GM12872 (cell line): ENCODE measurements around the gene STARD9.

Experiments used
- TF ChIP-seq, protein P1 (sequence below): IDR thresholded peaks from 3 replicates; pipeline ENCODE4 v1.5.1; 2011; ENCODE audit warnings: low read depth, mild to moderate bottlenecking, low read length, moderate library complexity; ENCODE audit not compliant: insufficient read depth

The STARD9 gene

DNA sequence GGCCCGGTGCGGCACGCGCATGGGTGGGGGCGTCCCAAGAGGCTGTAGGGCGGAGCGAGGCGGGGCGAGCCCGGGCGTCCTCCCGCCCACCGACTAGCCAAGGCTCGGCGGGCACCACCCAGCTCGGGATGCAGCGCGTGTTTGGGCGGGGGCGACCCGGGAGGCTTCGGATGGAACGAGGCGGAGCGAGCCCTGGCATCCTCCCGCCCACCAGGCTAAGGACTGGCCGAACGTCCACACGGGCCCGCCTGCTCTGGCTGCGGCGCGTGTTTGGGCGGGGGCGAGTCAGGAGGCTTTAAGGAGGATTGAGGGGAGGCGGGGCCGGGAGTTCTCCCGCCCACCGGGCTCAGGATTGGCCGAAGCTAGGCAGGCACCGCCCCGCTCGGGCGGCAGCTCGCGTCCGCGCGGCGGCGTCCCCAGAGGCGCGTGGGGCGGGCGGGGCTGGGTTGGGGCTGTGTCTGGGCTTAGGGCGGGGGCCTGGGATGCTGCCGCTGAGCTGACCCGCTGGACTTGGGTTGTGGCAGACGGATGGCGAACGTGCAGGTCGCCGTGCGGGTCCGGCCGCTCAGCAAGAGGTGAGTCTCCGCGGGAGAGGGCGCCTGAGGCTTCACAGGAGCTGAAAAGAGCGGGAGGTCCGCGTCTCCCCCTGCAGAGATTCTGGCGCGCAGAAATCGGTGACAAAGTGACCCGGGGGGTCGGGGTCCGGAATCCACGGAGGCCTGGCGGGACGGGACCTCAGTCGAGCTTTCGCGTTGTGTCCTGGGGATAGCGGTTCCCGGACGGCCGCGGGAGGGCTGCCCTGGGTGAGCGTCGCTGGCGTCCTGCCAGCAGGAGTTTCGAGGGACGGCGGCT, at the start of gene STARD9:
Gene STARD9 (plus strand): TSS at position 419 of the 852 bp plus-strand sequence. CDS start 110 bp downstream, at position 529.
- TF ChIP-seq, protein P1, sequence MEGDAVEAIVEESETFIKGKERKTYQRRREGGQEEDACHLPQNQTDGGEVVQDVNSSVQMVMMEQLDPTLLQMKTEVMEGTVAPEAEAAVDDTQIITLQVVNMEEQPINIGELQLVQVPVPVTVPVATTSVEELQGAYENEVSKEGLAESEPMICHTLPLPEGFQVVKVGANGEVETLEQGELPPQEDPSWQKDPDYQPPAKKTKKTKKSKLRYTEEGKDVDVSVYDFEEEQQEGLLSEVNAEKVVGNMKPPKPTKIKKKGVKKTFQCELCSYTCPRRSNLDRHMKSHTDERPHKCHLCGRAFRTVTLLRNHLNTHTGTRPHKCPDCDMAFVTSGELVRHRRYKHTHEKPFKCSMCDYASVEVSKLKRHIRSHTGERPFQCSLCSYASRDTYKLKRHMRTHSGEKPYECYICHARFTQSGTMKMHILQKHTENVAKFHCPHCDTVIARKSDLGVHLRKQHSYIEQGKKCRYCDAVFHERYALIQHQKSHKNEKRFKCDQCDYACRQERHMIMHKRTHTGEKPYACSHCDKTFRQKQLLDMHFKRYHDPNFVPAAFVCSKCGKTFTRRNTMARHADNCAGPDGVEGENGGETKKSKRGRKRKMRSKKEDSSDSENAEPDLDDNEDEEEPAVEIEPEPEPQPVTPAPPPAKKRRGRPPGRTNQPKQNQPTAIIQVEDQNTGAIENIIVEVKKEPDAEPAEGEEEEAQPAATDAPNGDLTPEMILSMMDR, result no peak

DNA sequence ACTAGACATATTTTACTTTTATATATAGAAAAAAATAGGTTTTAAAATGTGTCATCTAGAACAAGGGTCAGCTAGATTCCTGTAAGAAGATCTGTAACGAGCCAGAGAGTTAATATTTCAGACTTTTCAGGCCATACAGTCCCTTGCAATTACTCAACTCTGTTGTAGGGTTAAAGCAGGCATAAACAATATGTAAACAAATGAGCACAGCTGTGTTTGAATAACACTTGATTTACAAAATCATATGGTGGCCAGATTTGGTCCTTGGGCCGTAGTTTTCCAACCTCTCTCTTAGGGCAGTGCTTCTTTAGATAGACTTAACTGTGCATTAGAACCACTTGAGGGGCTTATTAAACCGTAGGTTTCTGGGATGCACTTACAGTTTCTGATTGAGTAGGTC, 46.4 kb upstream of the STARD9 start:
- TF ChIP-seq, protein P1, result no peak

DNA sequence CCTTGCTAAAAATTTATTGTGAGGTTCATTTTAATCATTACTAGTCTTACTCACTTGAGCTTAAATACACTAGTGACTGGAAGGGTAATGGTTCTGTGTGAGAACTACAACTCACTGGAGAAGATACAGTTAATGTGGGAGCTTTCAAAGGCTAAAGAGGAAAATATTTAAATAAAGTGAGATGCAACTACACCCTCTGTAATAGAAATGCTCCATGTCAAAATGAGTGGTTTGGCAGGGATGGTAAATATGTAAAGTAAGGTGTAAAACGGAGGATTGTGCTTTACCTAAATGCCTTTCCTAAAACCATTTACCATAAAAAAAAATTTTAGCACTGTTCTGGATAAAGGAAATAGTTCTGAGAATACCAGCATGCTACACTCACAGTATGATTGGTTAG, 42.2 kb upstream of the STARD9 start:
- TF ChIP-seq, protein P1, result no peak

DNA sequence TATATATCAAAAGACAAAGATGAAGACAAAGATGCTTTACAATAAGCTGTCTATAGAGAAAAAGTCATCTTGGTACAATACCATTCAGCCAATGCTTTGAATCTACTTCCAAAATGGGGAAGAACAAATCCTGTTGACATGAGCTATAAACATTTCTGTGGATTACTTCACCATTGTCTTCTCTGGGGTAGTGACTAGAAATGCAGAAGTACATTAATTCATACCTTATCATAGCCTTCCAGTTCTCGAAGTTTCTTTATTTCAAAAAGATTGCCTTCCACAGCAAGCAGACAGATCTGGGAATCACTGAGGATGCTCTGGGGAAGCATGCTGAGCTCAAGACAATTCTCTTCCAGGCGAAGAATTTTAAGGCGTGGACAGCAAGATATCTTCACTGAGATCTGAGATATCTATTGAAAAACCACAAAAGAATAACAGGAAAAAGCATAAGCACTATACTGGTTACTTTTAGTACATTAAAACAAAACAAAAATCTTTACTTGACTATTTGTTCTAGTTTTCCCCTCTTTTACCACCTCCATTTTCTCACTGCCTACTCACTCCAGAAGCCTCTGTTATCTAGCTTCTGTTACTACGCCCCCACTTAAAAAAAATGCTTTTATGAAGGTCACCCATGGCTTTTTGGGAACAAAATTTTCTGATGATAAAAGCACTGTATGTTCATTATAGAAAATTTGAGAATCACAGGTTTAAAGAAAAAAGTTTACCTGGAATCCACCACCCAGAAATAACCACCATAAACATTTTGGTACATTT, 30.4 kb upstream of the STARD9 start:
- TF ChIP-seq, protein P1, result no peak

DNA sequence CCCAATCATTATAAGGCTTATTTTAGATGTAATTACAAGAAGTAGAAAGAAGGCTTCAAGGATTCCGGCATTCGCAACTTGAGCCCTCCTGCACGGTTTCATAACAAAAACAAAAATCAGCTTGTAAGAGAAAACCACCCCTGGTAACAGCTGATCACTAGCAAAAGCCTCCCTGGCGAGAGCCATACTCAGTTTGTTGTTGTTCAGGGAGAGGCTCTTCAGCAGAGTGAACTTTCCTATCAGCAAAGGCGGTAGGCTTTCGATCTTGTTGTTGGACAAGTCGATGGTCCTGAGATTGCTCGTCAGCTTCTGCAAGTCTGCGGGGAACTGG, 27.5 kb upstream of the STARD9 start:
- TF ChIP-seq, protein P1, result no peak

DNA sequence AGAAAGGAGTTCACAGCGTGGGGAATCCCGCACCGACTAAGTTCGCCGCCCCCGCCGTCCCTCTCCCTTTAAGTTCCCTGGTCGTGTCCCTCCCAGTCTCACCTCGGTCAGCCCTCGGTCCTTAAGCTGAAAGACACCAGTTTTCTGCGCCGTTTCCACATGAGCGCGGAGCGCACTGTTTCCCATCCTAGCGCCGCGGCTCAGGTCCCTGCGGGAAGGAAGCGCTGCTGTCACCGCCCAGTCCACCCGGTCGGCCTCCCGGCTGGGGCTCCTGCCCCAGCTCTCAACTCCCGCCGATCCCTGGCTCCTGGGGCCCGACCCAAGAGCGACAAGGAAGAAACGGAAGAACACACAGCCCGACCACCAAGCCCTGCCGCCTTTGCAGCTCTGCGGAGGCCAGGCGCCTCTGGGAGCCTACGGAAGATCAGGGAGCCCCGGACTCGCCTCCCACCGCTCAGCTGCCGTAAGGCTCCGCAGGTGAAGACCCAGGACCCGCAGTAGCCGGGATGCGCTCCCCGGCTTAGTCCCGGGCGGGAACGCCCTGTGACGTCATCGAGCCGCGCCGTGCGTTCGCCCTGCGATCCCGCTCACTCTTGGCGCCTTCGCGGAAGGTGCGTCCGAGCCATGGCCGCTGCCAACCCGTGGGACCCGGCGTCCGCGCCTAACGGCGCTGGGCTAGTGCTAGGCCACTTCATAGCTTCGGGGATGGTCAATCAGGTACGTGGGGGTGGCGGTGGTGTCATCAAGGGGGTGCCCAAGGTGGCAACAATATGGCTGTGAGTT, 27.0 kb upstream of the STARD9 start, which contains the start of the genes HAUS2 and LRRC57:
Gene HAUS2 (plus strand): TSS at position 590 of the 783 bp plus-strand sequence. CDS start 35 bp downstream, at position 625.
Gene LRRC57 (minus strand): TSS at position 545 of the 783 bp plus-strand sequence. CDS start 359 bp downstream, at position 186.
- TF ChIP-seq, protein P1, result no peak
